ENCODE measurements around the gene DUSP19. TPM values are rescaled to one million over a fixed set of nuclear protein-coding genes. Genes with fewer than 3 reads are reported as not detected.

DUSP19 gene
- total RNA-seq, 1 donor from 2014 or later, result 3.7 TPM

- H3K4me1 Mint-ChIP-seq (ENCODE audit: low read depth, unreplicated experiment), result peaks cover 18% of the 10 kb centered on the region
- H3K4me3 ChIP-seq (ENCODE audit: insufficient read depth, low read depth, low read length), result no peak overlapping the region
- H2AFZ ChIP-seq (ENCODE audit: low read depth, low read length), result no peak overlapping the region
- FAIRE-seq (no peak), DNase-seq (ENCODE audit: low read depth) (no peak)
- no peaks in the 10 kb centered on the region for H3K9me3 ChIP-seq (ENCODE audit: insufficient read depth, low read depth, low read length)
- H3K4me1 ChIP-seq (ENCODE audit: insufficient read depth, low read length), result peaks cover 2% of the 10 kb centered on the region
- no peak overlapping the region for H3K27ac ChIP-seq (ENCODE audit: low read depth, low read length)
- no peaks in the 10 kb centered on the region for H3K27me3 ChIP-seq (ENCODE audit: insufficient read depth, low read length)
- H3K4me2 ChIP-seq (ENCODE audit: low read length), result no peak overlapping the region
- no peaks in the 10 kb centered on the region for H3K36me3 Mint-ChIP-seq (ENCODE audit: low read depth, unreplicated experiment)
- no peak overlapping the region for H3K9ac ChIP-seq (ENCODE audit: low read length)
- no peaks in the 10 kb centered on the region for H3K27me3 Mint-ChIP-seq (ENCODE audit: low read depth, unreplicated experiment)
- H4K20me1 ChIP-seq (ENCODE audit: insufficient read depth, low read length), result no peaks in the 10 kb centered on the region
- H3K36me3 ChIP-seq (ENCODE audit: insufficient read depth, low read length), result no peaks in the 10 kb centered on the region
- peak overlapping the region; percentile 13 for H3K27ac Mint-ChIP-seq (ENCODE audit: unreplicated experiment)
- H3K4me3 Mint-ChIP-seq (ENCODE audit: unreplicated experiment), result no peak overlapping the region
- TF ChIP-seq, protein P1, sequence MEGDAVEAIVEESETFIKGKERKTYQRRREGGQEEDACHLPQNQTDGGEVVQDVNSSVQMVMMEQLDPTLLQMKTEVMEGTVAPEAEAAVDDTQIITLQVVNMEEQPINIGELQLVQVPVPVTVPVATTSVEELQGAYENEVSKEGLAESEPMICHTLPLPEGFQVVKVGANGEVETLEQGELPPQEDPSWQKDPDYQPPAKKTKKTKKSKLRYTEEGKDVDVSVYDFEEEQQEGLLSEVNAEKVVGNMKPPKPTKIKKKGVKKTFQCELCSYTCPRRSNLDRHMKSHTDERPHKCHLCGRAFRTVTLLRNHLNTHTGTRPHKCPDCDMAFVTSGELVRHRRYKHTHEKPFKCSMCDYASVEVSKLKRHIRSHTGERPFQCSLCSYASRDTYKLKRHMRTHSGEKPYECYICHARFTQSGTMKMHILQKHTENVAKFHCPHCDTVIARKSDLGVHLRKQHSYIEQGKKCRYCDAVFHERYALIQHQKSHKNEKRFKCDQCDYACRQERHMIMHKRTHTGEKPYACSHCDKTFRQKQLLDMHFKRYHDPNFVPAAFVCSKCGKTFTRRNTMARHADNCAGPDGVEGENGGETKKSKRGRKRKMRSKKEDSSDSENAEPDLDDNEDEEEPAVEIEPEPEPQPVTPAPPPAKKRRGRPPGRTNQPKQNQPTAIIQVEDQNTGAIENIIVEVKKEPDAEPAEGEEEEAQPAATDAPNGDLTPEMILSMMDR (IDR thresholded peaks at IDR 0.05; ENCODE audit: insufficient read depth, low read depth, low read length), result no peak
- no peak for TF ChIP-seq EZH2 (IDR thresholded peaks at IDR 0.05; ENCODE audit: insufficient read depth, low read length)
- H3K9me3 Mint-ChIP-seq (ENCODE audit: unreplicated experiment), result no peaks in the 10 kb centered on the region
- H3K79me2 ChIP-seq (ENCODE audit: insufficient read depth, low read length), result no peaks in the 10 kb centered on the region
Observed at GRCh38 chr2:183060571-183061231, 17.8 kb upstream of the DUSP19 start.

GRCh38 chr2:183063083-183063482 lies 15.5 kb upstream of the DUSP19 start:
- H3K4me2 ChIP-seq (ENCODE audit: low read length), result no peak overlapping the region
- Mint-ChIP-seq H3K4me1 (ENCODE audit: low read depth, unreplicated experiment) (peaks cover 16% of the 10 kb centered on the region), H3K9me3 (ENCODE audit: unreplicated experiment) (no peaks in the 10 kb centered on the region), H3K27me3 (ENCODE audit: low read depth, unreplicated experiment) (no peaks in the 10 kb centered on the region), H3K4me3 (ENCODE audit: unreplicated experiment) (no peak overlapping the region), H3K27ac (ENCODE audit: unreplicated experiment) (peak overlapping the region; percentile 37), H3K36me3 (ENCODE audit: low read depth, unreplicated experiment) (no peaks in the 10 kb centered on the region)
- H3K27me3 ChIP-seq (ENCODE audit: insufficient read depth, low read length), result no peaks in the 10 kb centered on the region
- H2AFZ ChIP-seq (ENCODE audit: low read depth, low read length), result no peak overlapping the region
- no peaks in the 10 kb centered on the region for H3K9me3 ChIP-seq (ENCODE audit: insufficient read depth, low read depth, low read length)
- no peaks in the 10 kb centered on the region for H4K20me1 ChIP-seq (ENCODE audit: insufficient read depth, low read length)
- H3K36me3 ChIP-seq (ENCODE audit: insufficient read depth, low read length), result no peaks in the 10 kb centered on the region
- DNase-seq (ENCODE audit: low read depth), result peak; percentile 73
- H3K27ac ChIP-seq (ENCODE audit: low read depth, low read length), result peak overlapping the region; percentile 24
- H3K4me1 ChIP-seq (ENCODE audit: insufficient read depth, low read length), result peaks cover 2% of the 10 kb centered on the region
- no peak overlapping the region for H3K9ac ChIP-seq (ENCODE audit: low read length)
- no peaks in the 10 kb centered on the region for H3K79me2 ChIP-seq (ENCODE audit: insufficient read depth, low read length)
- no peak for TF ChIP-seq EZH2 (IDR thresholded peaks at IDR 0.05; ENCODE audit: insufficient read depth, low read length)
- TF ChIP-seq, protein P1 (IDR thresholded peaks at IDR 0.05; ENCODE audit: insufficient read depth, low read depth, low read length), result no peak
- no peak overlapping the region for H3K4me3 ChIP-seq (ENCODE audit: insufficient read depth, low read depth, low read length)
- FAIRE-seq, result peak; percentile 71

- peaks cover 5% of the 10 kb centered on the region for H3K27me3 Mint-ChIP-seq (ENCODE audit: low read depth, unreplicated experiment)
- TF ChIP-seq, protein P1 (IDR thresholded peaks at IDR 0.05; ENCODE audit: insufficient read depth, low read depth, low read length), result no peak
- TF ChIP-seq EZH2 (IDR thresholded peaks at IDR 0.05; ENCODE audit: insufficient read depth, low read length), result no peak
Observed at GRCh38 chr2:183068561-183068960, 10.0 kb upstream of the DUSP19 start.

More at GRCh38 chr2:183068561-183068960, 10.0 kb upstream of the DUSP19 start:
- peaks cover 1% of the 10 kb centered on the region for H3K36me3 Mint-ChIP-seq (ENCODE audit: low read depth, unreplicated experiment)
- H3K9ac ChIP-seq (ENCODE audit: low read length), result no peak overlapping the region
- H3K79me2 ChIP-seq (ENCODE audit: insufficient read depth, low read length), result no peaks in the 10 kb centered on the region
- no peaks in the 10 kb centered on the region for H3K4me1 ChIP-seq (ENCODE audit: insufficient read depth, low read length)
- H3K27ac Mint-ChIP-seq (ENCODE audit: unreplicated experiment), result no peak overlapping the region
- H3K4me3 ChIP-seq (ENCODE audit: insufficient read depth, low read depth, low read length), result no peak overlapping the region
- no peaks in the 10 kb centered on the region for H3K9me3 ChIP-seq (ENCODE audit: insufficient read depth, low read depth, low read length)
- peaks cover 2% of the 10 kb centered on the region for H3K27me3 ChIP-seq (ENCODE audit: insufficient read depth, low read length)
- no peaks in the 10 kb centered on the region for H4K20me1 ChIP-seq (ENCODE audit: insufficient read depth, low read length)
- H3K4me3 Mint-ChIP-seq (ENCODE audit: unreplicated experiment), result no peak overlapping the region
- no peaks in the 10 kb centered on the region for H3K36me3 ChIP-seq (ENCODE audit: insufficient read depth, low read length)
- H3K27ac ChIP-seq (ENCODE audit: low read depth, low read length), result no peak overlapping the region
- no peaks in the 10 kb centered on the region for H3K9me3 Mint-ChIP-seq (ENCODE audit: unreplicated experiment)
- no peak overlapping the region for H3K4me2 ChIP-seq (ENCODE audit: low read length)
- no peak overlapping the region for H2AFZ ChIP-seq (ENCODE audit: low read depth, low read length)
- H3K4me1 Mint-ChIP-seq (ENCODE audit: low read depth, unreplicated experiment), result peaks cover 2% of the 10 kb centered on the region
- DNase-seq (ENCODE audit: low read depth), result no peak
- FAIRE-seq, result no peak
